Bronchial epithelial cell (primary cell): ENCODE measurements around the gene SEL1L2. TPM values are rescaled to one million over a fixed set of nuclear protein-coding genes. Genes with fewer than 3 reads are reported as not detected.

Experiments
- DNase-seq: peaks from one replicate; pipeline ENCODE4 v3.0.0-alpha.2; 2010; ENCODE audit warnings: low read depth
- FAIRE-seq: peaks from 2 replicates; lab custom pipeline; 2011; peaks lifted over from hg19 to GRCh38; lab: Jason Lieb, UNC
- H3K27me3 ChIP-seq: 2 replicates; pipeline ENCODE4 v1.5.1; 2011; ENCODE audit warnings: low read length; ENCODE audit not compliant: control insufficient read depth, insufficient read depth
- H3K36me3 ChIP-seq: 2 replicates; pipeline ENCODE4 v1.5.1; 2011; ENCODE audit warnings: low read length; ENCODE audit not compliant: control insufficient read depth, insufficient read depth
- H3K4me3 ChIP-seq: 2 replicates; pipeline ENCODE4 v1.5.1; 2011; ENCODE audit warnings: mild to moderate bottlenecking, low read depth, low read length, control low read depth
- CTCF ChIP-seq: IDR thresholded peaks from 2 replicates; pipeline ENCODE4 v1.5.1; 2011; ENCODE audit warnings: mild to moderate bottlenecking, moderate library complexity, low read length, control low read depth, inconsistent platforms; ENCODE audit not compliant: insufficient read depth, severe bottlenecking
- total RNA-seq: library from RNA; depleted of rRNA; stranded (reverse); fragments of >200 nt; gene quantifications from 2 replicates; pipeline ENCODE4 v1.2.1, GENCODE V29; 2014

The SEL1L2 gene
- total RNA-seq, 1 donor from 2014 or later: not detected

GRCh38 chr20:13884803-13885202 lies 105.6 kb downstream of the SEL1L2 start:
- no peak for TF ChIP-seq CTCF
- FAIRE-seq: no peak
- H3K36me3 ChIP-seq: no peaks in the 10 kb centered on the region

GRCh38 chr20:13883425-13883824 lies 107.0 kb downstream of the SEL1L2 start:
- no peak for TF ChIP-seq CTCF
- H3K4me3 ChIP-seq: no peak overlapping the region
- H3K36me3 ChIP-seq: no peaks in the 10 kb centered on the region
- no peaks in the 10 kb centered on the region for H3K27me3 ChIP-seq
- no peak for DNase-seq
- FAIRE-seq: no peak

More at GRCh38 chr20:13884803-13885202, 105.6 kb downstream of the SEL1L2 start:
- H3K4me3 ChIP-seq: no peak overlapping the region
- H3K27me3 ChIP-seq: no peaks in the 10 kb centered on the region
- no peak for DNase-seq

GRCh38 chr20:13878566-13878965 lies 111.8 kb downstream of the SEL1L2 start:
- no peak overlapping the region for H3K4me3 ChIP-seq
- TF ChIP-seq CTCF: no peak
- no peaks in the 10 kb centered on the region for H3K27me3 ChIP-seq
- no peak for FAIRE-seq
- no peaks in the 10 kb centered on the region for H3K36me3 ChIP-seq
- peak; percentile 7 for DNase-seq

GRCh38 chr20:13877793-13878192 lies 112.6 kb downstream of the SEL1L2 start:
- Histone ChIP-seq H3K4me3 (no peak overlapping the region), H3K36me3 (no peaks in the 10 kb centered on the region), H3K27me3 (no peaks in the 10 kb centered on the region)
- DNase-seq (no peak), FAIRE-seq (no peak)
- no peak for TF ChIP-seq CTCF

GRCh38 chr20:13875265-13875811 lies 115.1 kb downstream of the SEL1L2 start:
- FAIRE-seq (no peak), DNase-seq (no peak)
- Histone ChIP-seq H3K4me3 (no peak overlapping the region), H3K27me3 (no peaks in the 10 kb centered on the region), H3K36me3 (no peaks in the 10 kb centered on the region)
- no peak for TF ChIP-seq CTCF

- TF ChIP-seq CTCF: no peak
- Histone ChIP-seq H3K4me3 (no peak overlapping the region), H3K27me3 (no peaks in the 10 kb centered on the region), H3K36me3 (no peaks in the 10 kb centered on the region)
- no peak for FAIRE-seq
- DNase-seq: no peak
Measured at GRCh38 chr20:13874394-13875157, 115.8 kb downstream of the SEL1L2 start.
